ENCODE measurements around the gene RECK. TPM values are rescaled to one million over a fixed set of nuclear protein-coding genes. Genes with fewer than 3 reads are reported as not detected.
A peak's percentile ranks its signal among the peaks of the same experiment; 100 is the strongest.
"Not testable (repeated sequence)": the region's sequence is repeated elsewhere in the genome, so short reads cannot be mapped to it uniquely, and the experiment has no call there.

RECK gene
- total RNA-seq, 1 donor from 2014 or later: 18.7 TPM

GRCh38 chr9:36150574-36151315, 114.0 kb downstream of the RECK start:
- DNase-seq (ENCODE audit: extremely low read depth, low read depth, low spot score): no peak

GRCh38 chr9:36151316-36152210, 114.8 kb downstream of the RECK start:
- no peak for DNase-seq (ENCODE audit: extremely low read depth, low read depth, low spot score)

- no peak for DNase-seq (ENCODE audit: extremely low read depth, low read depth, low spot score)
These were observed 116.2 kb downstream of the RECK start for GRCh38 chr9:36152741-36153438.

- no peak for DNase-seq (ENCODE audit: extremely low read depth, low read depth, low spot score)
These were observed 117.0 kb downstream of the RECK start for GRCh38 chr9:36153746-36154145.

- DNase-seq (ENCODE audit: extremely low read depth, low read depth, low spot score): peak; percentile 64
These were observed 117.7 kb downstream of the RECK start for GRCh38 chr9:36154331-36154952.

GRCh38 chr9:36156116-36156515, 119.4 kb downstream of the RECK start:
- DNase-seq (ENCODE audit: extremely low read depth, low read depth, low spot score): no peak

- no peak for DNase-seq (ENCODE audit: extremely low read depth, low read depth, low spot score)
These were observed 121.4 kb downstream of the RECK start for GRCh38 chr9:36158122-36158521.

- DNase-seq (ENCODE audit: extremely low read depth, low read depth, low spot score): no peak
These were observed 122.2 kb downstream of the RECK start for GRCh38 chr9:36158917-36159316.

- not testable (repeated sequence) for DNase-seq (ENCODE audit: extremely low read depth, low read depth, low spot score)
These were observed 122.8 kb downstream of the RECK start for GRCh38 chr9:36159509-36159908.

- DNase-seq (ENCODE audit: extremely low read depth, low read depth, low spot score): not testable (repeated sequence)
These were observed 123.4 kb downstream of the RECK start for GRCh38 chr9:36160126-36160525.

- DNase-seq (ENCODE audit: extremely low read depth, low read depth, low spot score): no peak
These were observed 124.5 kb downstream of the RECK start for GRCh38 chr9:36161187-36161586.

GRCh38 chr9:36162211-36162738, 125.6 kb downstream of the RECK start:
- no peak for DNase-seq (ENCODE audit: extremely low read depth, low read depth, low spot score)

- peak; percentile 44 for DNase-seq (ENCODE audit: extremely low read depth, low read depth, low spot score)
These were observed 126.5 kb downstream of the RECK start for GRCh38 chr9:36163049-36163785.

- DNase-seq (ENCODE audit: extremely low read depth, low read depth, low spot score): no peak
These were observed 127.1 kb downstream of the RECK start for GRCh38 chr9:36163786-36164170.

- DNase-seq (ENCODE audit: extremely low read depth, low read depth, low spot score): no peak
These were observed 127.7 kb downstream of the RECK start for GRCh38 chr9:36164372-36164771.

- no peak for DNase-seq (ENCODE audit: extremely low read depth, low read depth, low spot score)
These were observed 128.3 kb downstream of the RECK start for GRCh38 chr9:36164989-36165388.

- no peak for DNase-seq (ENCODE audit: extremely low read depth, low read depth, low spot score)
These were observed 129.1 kb downstream of the RECK start for GRCh38 chr9:36165826-36166167.

GRCh38 chr9:36166168-36166927, 129.6 kb downstream of the RECK start:
- no peak for DNase-seq (ENCODE audit: extremely low read depth, low read depth, low spot score)

GRCh38 chr9:36169166-36169565, 132.5 kb downstream of the RECK start, which contains the start of gene CCIN:
CCIN (plus strand) TSS chr9:36169388; CDS start chr9:36169503, 115 bp downstream.
- DNase-seq (ENCODE audit: extremely low read depth, low read depth, low spot score): no peak
